ENCODE measurements around the gene PPIL1. TPM values are rescaled to one million over a fixed set of nuclear protein-coding genes. Genes with fewer than 3 reads are reported as not detected.

PPIL1 gene
- polyA plus RNA-seq, 3 donors: 2.0 to 7.6 (median 5.9) TPM

- H3K27me3 ChIP-seq (ENCODE audit: control insufficient read depth in 2 of 2, insufficient read depth in 2 of 2, low read length in 2 of 2): no peaks in the 10 kb centered on the region
- TF ChIP-seq CTCF (IDR thresholded peaks at IDR 0.05): no peak
- H3K4me2 ChIP-seq (replicated peaks; ENCODE audit: extremely low read depth, low read length, poor library complexity, severe bottlenecking): no peak overlapping the region
- no peaks in the 10 kb centered on the region for H3K4me1 ChIP-seq (ENCODE audit: control insufficient read depth in 1 of 2, insufficient read depth in 2 of 2, low read length in 2 of 2)
- H3K36me3 ChIP-seq (replicated peaks in 1 of 2; ENCODE audit: control insufficient read depth in 1 of 2, insufficient read depth in 2 of 2, low read length in 2 of 2): no peaks in the 10 kb centered on the region
- no peak overlapping the region for H3K4me3 Mint-ChIP-seq
- H4K20me1 ChIP-seq (ENCODE audit: insufficient read depth, low read length): no peaks in the 10 kb centered on the region
- H3K27me3 Mint-ChIP-seq (ENCODE audit: low read depth in 3 of 3): peaks cover 8 to 18% (median 8%) of the 10 kb centered on the region in 3 donors
- H3K79me2 ChIP-seq (ENCODE audit: insufficient read depth, low read length): no peaks in the 10 kb centered on the region
- no peaks in the 10 kb centered on the region for H3K4me1 Mint-ChIP-seq
- H3K4me3 ChIP-seq (replicated peaks in 1 of 3; ENCODE audit: low read depth in 2 of 3, low read length in 3 of 3): no peak overlapping the region
- H2AFZ ChIP-seq (ENCODE audit: insufficient read depth, low read depth, low read length, poor library complexity, severe bottlenecking): no peak overlapping the region
- no peaks in the 10 kb centered on the region for H3K9me3 ChIP-seq (replicated peaks in 1 of 2; ENCODE audit: control insufficient read depth in 1 of 2, insufficient read depth in 1 of 2, low read length in 2 of 2)
- DNase-seq: no peak
- WGBS (ENCODE audit: insufficient coverage): 96% methylated on average over 14 of the region's 16 CpGs
- intact Hi-C loops (cut with micrococcal nuclease): no loop called here
- H3K9ac ChIP-seq (ENCODE audit: insufficient read depth, low read length, poor library complexity, severe bottlenecking): no peak overlapping the region
- no peak overlapping the region for H3K27ac ChIP-seq (ENCODE audit: low read depth in 1 of 2, low read length in 2 of 2)
- no peak overlapping the region for H3K27ac Mint-ChIP-seq
- no peaks in the 10 kb centered on the region for H3K9me3 Mint-ChIP-seq
- no peaks in the 10 kb centered on the region for H3K36me3 Mint-ChIP-seq
Observed at GRCh38 chr6:36809941-36810803, 64.4 kb downstream of the PPIL1 start.

- no peaks in the 10 kb centered on the region for H3K79me2 ChIP-seq (ENCODE audit: insufficient read depth, low read length)
- H3K4me3 ChIP-seq (replicated peaks in 1 of 3; ENCODE audit: low read depth in 2 of 3, low read length in 3 of 3): no peak overlapping the region
- H3K4me1 ChIP-seq (ENCODE audit: control insufficient read depth in 1 of 2, insufficient read depth in 2 of 2, low read length in 2 of 2): no peaks in the 10 kb centered on the region
- no peak for TF ChIP-seq CTCF (IDR thresholded peaks at IDR 0.05)
- intact Hi-C loops (cut with micrococcal nuclease): no loop called here
- H3K4me1 Mint-ChIP-seq: no peaks in the 10 kb centered on the region
- WGBS (ENCODE audit: insufficient coverage): no CpG with 5 or more reads among the region's 6 CpGs
- H3K36me3 ChIP-seq (replicated peaks in 1 of 2; ENCODE audit: control insufficient read depth in 1 of 2, insufficient read depth in 2 of 2, low read length in 2 of 2): no peaks in the 10 kb centered on the region
- no peaks in the 10 kb centered on the region for H3K27me3 ChIP-seq (ENCODE audit: control insufficient read depth in 2 of 2, insufficient read depth in 2 of 2, low read length in 2 of 2)
- H3K9me3 Mint-ChIP-seq: no peaks in the 10 kb centered on the region
- no peak for DNase-seq
- H3K9me3 ChIP-seq (replicated peaks in 1 of 2; ENCODE audit: control insufficient read depth in 1 of 2, insufficient read depth in 1 of 2, low read length in 2 of 2): no peaks in the 10 kb centered on the region
- no peak overlapping the region for H3K9ac ChIP-seq (ENCODE audit: insufficient read depth, low read length, poor library complexity, severe bottlenecking)
- H3K27ac ChIP-seq (ENCODE audit: low read depth in 1 of 2, low read length in 2 of 2): no peak overlapping the region
- no peak overlapping the region for H3K4me3 Mint-ChIP-seq
- peaks cover 8 to 22% (median 8%) of the 10 kb centered on the region in 3 donors for H3K27me3 Mint-ChIP-seq (ENCODE audit: low read depth in 3 of 3)
- H3K36me3 Mint-ChIP-seq: no peaks in the 10 kb centered on the region
- no peak overlapping the region for H2AFZ ChIP-seq (ENCODE audit: insufficient read depth, low read depth, low read length, poor library complexity, severe bottlenecking)
- H3K27ac Mint-ChIP-seq: no peak overlapping the region
- no peak overlapping the region for H3K4me2 ChIP-seq (replicated peaks; ENCODE audit: extremely low read depth, low read length, poor library complexity, severe bottlenecking)
- no peaks in the 10 kb centered on the region for H4K20me1 ChIP-seq (ENCODE audit: insufficient read depth, low read length)
Observed at GRCh38 chr6:36809156-36809555, 65.4 kb downstream of the PPIL1 start.
